ENCODE measurements around the gene NRXN3. TPM values are rescaled to one million over a fixed set of nuclear protein-coding genes. Genes with fewer than 3 reads are reported as not detected.

Gene NRXN3
- total RNA-seq, 5 donors from 2014 or later (not counting 1 experiment from before 2014, with no cell fraction given), result not detected

GRCh38 chr14:78614593-78614992, 444.4 kb downstream of the NRXN3 start:
- CTCF ChIA-PET, result no interaction called here
- Histone ChIP-seq H3K27me3 (replicated peaks in 1 of 2; ENCODE audit: control insufficient read depth in 2 of 2, extremely low read depth in 1 of 2, insufficient read depth in 2 of 2, low read length in 1 of 2) (no peaks in the 10 kb centered on the region), H3K4me3 (ENCODE audit: control insufficient read depth in 1 of 2, extremely low read depth in 1 of 2, low read length in 1 of 2) (no peak overlapping the region), H3K9me3 (no peaks in the 10 kb centered on the region), H3K27ac (ENCODE audit: low read length) (no peak overlapping the region), H3K36me3 (ENCODE audit: control insufficient read depth in 2 of 2, extremely low read depth in 1 of 2, insufficient read depth in 1 of 2, low read length in 1 of 2) (no peaks in the 10 kb centered on the region), H3K4me1 (ENCODE audit: control insufficient read depth in 1 of 2, extremely low read depth in 1 of 2, insufficient read depth in 2 of 2, low read length in 2 of 2) (no peaks in the 10 kb centered on the region)
- Mint-ChIP-seq H3K4me1 (no peaks in the 10 kb centered on the region), H3K27ac (no peak overlapping the region), H3K4me3 (no peak overlapping the region), H3K27me3 (peaks cover 0 to 17% of the 10 kb centered on the region in 2 donors), H3K36me3 (no peaks in the 10 kb centered on the region), H3K9me3 (no peaks in the 10 kb centered on the region)
- DNase-seq (no peak), ATAC-seq (replicated peaks in 1 of 4) (no peak)
- WGBS (ENCODE audit: insufficient coverage), result no CpG with 5 or more reads among the region's 2 CpGs
- POLR2A ChIA-PET, result no interaction called here

GRCh38 chr14:78617735-78618134, 447.6 kb downstream of the NRXN3 start:
- DNase-seq (no peak), ATAC-seq (replicated peaks in 1 of 4) (no peak)
- no peaks in the 10 kb centered on the region for H3K4me1 ChIP-seq (ENCODE audit: control insufficient read depth in 1 of 2, extremely low read depth in 1 of 2, insufficient read depth in 2 of 2, low read length in 2 of 2)
- H3K4me3 ChIP-seq (ENCODE audit: control insufficient read depth in 1 of 2, extremely low read depth in 1 of 2, low read length in 1 of 2), result no peak overlapping the region
- H3K9me3 Mint-ChIP-seq, result no peaks in the 10 kb centered on the region
- ChIA-PET CTCF (no interaction called here), POLR2A (interaction anchor here in 1 of 2 donors (0.6 kb wide), 1 partner anchor 1431 kb away, joined by 3 read pairs; no protein-coding TSS in a partner anchor)
- H3K27me3 ChIP-seq (replicated peaks in 1 of 2; ENCODE audit: control insufficient read depth in 2 of 2, extremely low read depth in 1 of 2, insufficient read depth in 2 of 2, low read length in 1 of 2), result no peaks in the 10 kb centered on the region
- no peaks in the 10 kb centered on the region for H3K4me1 Mint-ChIP-seq
- H3K4me3 Mint-ChIP-seq, result no peak overlapping the region
- no peaks in the 10 kb centered on the region for H3K36me3 Mint-ChIP-seq
- no peaks in the 10 kb centered on the region for H3K36me3 ChIP-seq (ENCODE audit: control insufficient read depth in 2 of 2, extremely low read depth in 1 of 2, insufficient read depth in 1 of 2, low read length in 1 of 2)
- no peak overlapping the region for H3K27ac ChIP-seq (ENCODE audit: low read length)
- H3K27ac Mint-ChIP-seq, result no peak overlapping the region
- H3K9me3 ChIP-seq, result no peaks in the 10 kb centered on the region
- WGBS (ENCODE audit: insufficient coverage), result 100% methylated on average over 2 of the region's 5 CpGs
- H3K27me3 Mint-ChIP-seq, result peaks cover 1 to 8% of the 10 kb centered on the region in 2 donors

- H3K9me3 Mint-ChIP-seq, result no peaks in the 10 kb centered on the region
- ATAC-seq (replicated peaks in 1 of 4), result no peak
- ChIA-PET CTCF (interaction anchor here in 1 of 2 donors (0.6 to 0.7 kb wide), 2 partner anchors 25 to 655 kb away, joined by 3 read pairs; no protein-coding TSS in a partner anchor), POLR2A (interaction anchor here in 1 of 2 donors (0.6 kb wide), 1 partner anchor 1432 kb away, joined by 3 read pairs; no protein-coding TSS in a partner anchor)
- Histone ChIP-seq H3K4me1 (ENCODE audit: control insufficient read depth in 1 of 2, extremely low read depth in 1 of 2, insufficient read depth in 2 of 2, low read length in 2 of 2) (no peaks in the 10 kb centered on the region), H3K27ac (ENCODE audit: low read length) (no peak overlapping the region), H3K4me3 (ENCODE audit: control insufficient read depth in 1 of 2, extremely low read depth in 1 of 2, low read length in 1 of 2) (no peak overlapping the region), H3K36me3 (ENCODE audit: control insufficient read depth in 2 of 2, extremely low read depth in 1 of 2, insufficient read depth in 1 of 2, low read length in 1 of 2) (no peaks in the 10 kb centered on the region), H3K27me3 (replicated peaks in 1 of 2; ENCODE audit: control insufficient read depth in 2 of 2, extremely low read depth in 1 of 2, insufficient read depth in 2 of 2, low read length in 1 of 2) (no peaks in the 10 kb centered on the region), H3K9me3 (no peaks in the 10 kb centered on the region)
- 85% methylated on average over 4 of the region's 6 CpGs for WGBS (ENCODE audit: insufficient coverage)
- H3K4me1 Mint-ChIP-seq, result no peaks in the 10 kb centered on the region
- no peak for DNase-seq
- no peak overlapping the region for H3K4me3 Mint-ChIP-seq
- peaks cover 1 to 8% of the 10 kb centered on the region in 2 donors for H3K27me3 Mint-ChIP-seq
- no peaks in the 10 kb centered on the region for H3K36me3 Mint-ChIP-seq
- H3K27ac Mint-ChIP-seq, result no peak overlapping the region
Observed at GRCh38 chr14:78618368-78618767, 448.2 kb downstream of the NRXN3 start.

- no peaks in the 10 kb centered on the region for H3K36me3 ChIP-seq (ENCODE audit: control insufficient read depth in 2 of 2, extremely low read depth in 1 of 2, insufficient read depth in 1 of 2, low read length in 1 of 2)
- H3K4me3 ChIP-seq (ENCODE audit: control insufficient read depth in 1 of 2, extremely low read depth in 1 of 2, low read length in 1 of 2), result no peak overlapping the region
- CTCF ChIA-PET, result no interaction called here
- Mint-ChIP-seq H3K27me3 (peaks cover 2 to 9% of the 10 kb centered on the region in 2 donors), H3K4me1 (no peaks in the 10 kb centered on the region), H3K9me3 (peaks cover 0 to 5% (median 0%) of the 10 kb centered on the region in 3 donors), H3K36me3 (no peaks in the 10 kb centered on the region), H3K27ac (no peak overlapping the region), H3K4me3 (no peak overlapping the region)
- no peak for ATAC-seq (replicated peaks in 1 of 4)
- H3K9me3 ChIP-seq, result no peaks in the 10 kb centered on the region
- DNase-seq, result no peak
- H3K27ac ChIP-seq (ENCODE audit: low read length), result no peak overlapping the region
- peaks cover 0 to 3% of the 10 kb centered on the region in 2 experiments for H3K27me3 ChIP-seq (replicated peaks in 1 of 2; ENCODE audit: control insufficient read depth in 2 of 2, extremely low read depth in 1 of 2, insufficient read depth in 2 of 2, low read length in 1 of 2)
- POLR2A ChIA-PET, result no interaction called here
- no peaks in the 10 kb centered on the region for H3K4me1 ChIP-seq (ENCODE audit: control insufficient read depth in 1 of 2, extremely low read depth in 1 of 2, insufficient read depth in 2 of 2, low read length in 2 of 2)
Observed at GRCh38 chr14:78627114-78627513, 456.9 kb downstream of the NRXN3 start.

- H3K27me3 Mint-ChIP-seq, result peaks cover 2 to 8% of the 10 kb centered on the region in 2 donors
- H3K27me3 ChIP-seq (replicated peaks in 1 of 2; ENCODE audit: control insufficient read depth in 2 of 2, extremely low read depth in 1 of 2, insufficient read depth in 2 of 2, low read length in 1 of 2), result no peaks in the 10 kb centered on the region
- H3K27ac ChIP-seq (ENCODE audit: low read length), result no peak overlapping the region
- no peaks in the 10 kb centered on the region for H3K4me1 Mint-ChIP-seq
- H3K4me1 ChIP-seq (ENCODE audit: control insufficient read depth in 1 of 2, extremely low read depth in 1 of 2, insufficient read depth in 2 of 2, low read length in 2 of 2), result no peaks in the 10 kb centered on the region
- H3K27ac Mint-ChIP-seq, result no peak overlapping the region
- H3K36me3 ChIP-seq (ENCODE audit: control insufficient read depth in 2 of 2, extremely low read depth in 1 of 2, insufficient read depth in 1 of 2, low read length in 1 of 2), result no peaks in the 10 kb centered on the region
- CTCF ChIA-PET, result no interaction called here
- POLR2A ChIA-PET, result no interaction called here
- no peak overlapping the region for H3K4me3 Mint-ChIP-seq
- no peaks in the 10 kb centered on the region for H3K9me3 Mint-ChIP-seq
- H3K4me3 ChIP-seq (ENCODE audit: control insufficient read depth in 1 of 2, extremely low read depth in 1 of 2, low read length in 1 of 2), result no peak overlapping the region
- WGBS (ENCODE audit: insufficient coverage), result 100% methylated on average over 2 of the region's 2 CpGs
- ATAC-seq (replicated peaks in 1 of 4) (no peak), DNase-seq (no peak)
- no peaks in the 10 kb centered on the region for H3K36me3 Mint-ChIP-seq
- H3K9me3 ChIP-seq, result no peaks in the 10 kb centered on the region
Observed at GRCh38 chr14:78631551-78631950, 461.4 kb downstream of the NRXN3 start.

GRCh38 chr14:78633752-78634151, 463.6 kb downstream of the NRXN3 start:
- POLR2A ChIA-PET, result no interaction called here
- DNase-seq (no peak), ATAC-seq (replicated peaks in 1 of 4) (no peak)
- Mint-ChIP-seq H3K4me3 (no peak overlapping the region), H3K4me1 (no peaks in the 10 kb centered on the region), H3K27ac (no peak overlapping the region), H3K36me3 (no peaks in the 10 kb centered on the region), H3K27me3 (peaks cover 2 to 17% of the 10 kb centered on the region in 2 donors), H3K9me3 (no peaks in the 10 kb centered on the region)
- H3K27me3 ChIP-seq (replicated peaks in 1 of 2; ENCODE audit: control insufficient read depth in 2 of 2, extremely low read depth in 1 of 2, insufficient read depth in 2 of 2, low read length in 1 of 2), result no peaks in the 10 kb centered on the region
- no peak overlapping the region for H3K27ac ChIP-seq (ENCODE audit: low read length)
- CTCF ChIA-PET, result no interaction called here
- H3K36me3 ChIP-seq (ENCODE audit: control insufficient read depth in 2 of 2, extremely low read depth in 1 of 2, insufficient read depth in 1 of 2, low read length in 1 of 2), result no peaks in the 10 kb centered on the region
- no peaks in the 10 kb centered on the region for H3K4me1 ChIP-seq (ENCODE audit: control insufficient read depth in 1 of 2, extremely low read depth in 1 of 2, insufficient read depth in 2 of 2, low read length in 2 of 2)
- H3K4me3 ChIP-seq (ENCODE audit: control insufficient read depth in 1 of 2, extremely low read depth in 1 of 2, low read length in 1 of 2), result no peak overlapping the region
- H3K9me3 ChIP-seq, result no peaks in the 10 kb centered on the region

- Mint-ChIP-seq H3K4me3 (no peak overlapping the region), H3K27me3 (peaks cover 0 to 14% of the 10 kb centered on the region in 2 donors), H3K27ac (no peak overlapping the region), H3K9me3 (no peaks in the 10 kb centered on the region), H3K36me3 (no peaks in the 10 kb centered on the region), H3K4me1 (no peaks in the 10 kb centered on the region)
- Histone ChIP-seq H3K27ac (ENCODE audit: low read length) (no peak overlapping the region), H3K9me3 (no peaks in the 10 kb centered on the region), H3K27me3 (replicated peaks in 1 of 2; ENCODE audit: control insufficient read depth in 2 of 2, extremely low read depth in 1 of 2, insufficient read depth in 2 of 2, low read length in 1 of 2) (no peaks in the 10 kb centered on the region), H3K4me1 (ENCODE audit: control insufficient read depth in 1 of 2, extremely low read depth in 1 of 2, insufficient read depth in 2 of 2, low read length in 2 of 2) (no peaks in the 10 kb centered on the region), H3K36me3 (ENCODE audit: control insufficient read depth in 2 of 2, extremely low read depth in 1 of 2, insufficient read depth in 1 of 2, low read length in 1 of 2) (no peaks in the 10 kb centered on the region), H3K4me3 (ENCODE audit: control insufficient read depth in 1 of 2, extremely low read depth in 1 of 2, low read length in 1 of 2) (no peak overlapping the region)
- no peak for ATAC-seq (replicated peaks in 1 of 4)
- no CpG with 5 or more reads among the region's 2 CpGs for WGBS (ENCODE audit: insufficient coverage)
- ChIA-PET POLR2A (no interaction called here), CTCF (no interaction called here)
- DNase-seq, result no peak
Observed at GRCh38 chr14:78637489-78637888, 467.3 kb downstream of the NRXN3 start.
